ENCODE measurements around the gene GATA5.

GATA5 gene

GRCh38 chr20:62452475-62453095, 23.2 kb downstream of the GATA5 start:
- no peak for DNase-seq

DNA sequence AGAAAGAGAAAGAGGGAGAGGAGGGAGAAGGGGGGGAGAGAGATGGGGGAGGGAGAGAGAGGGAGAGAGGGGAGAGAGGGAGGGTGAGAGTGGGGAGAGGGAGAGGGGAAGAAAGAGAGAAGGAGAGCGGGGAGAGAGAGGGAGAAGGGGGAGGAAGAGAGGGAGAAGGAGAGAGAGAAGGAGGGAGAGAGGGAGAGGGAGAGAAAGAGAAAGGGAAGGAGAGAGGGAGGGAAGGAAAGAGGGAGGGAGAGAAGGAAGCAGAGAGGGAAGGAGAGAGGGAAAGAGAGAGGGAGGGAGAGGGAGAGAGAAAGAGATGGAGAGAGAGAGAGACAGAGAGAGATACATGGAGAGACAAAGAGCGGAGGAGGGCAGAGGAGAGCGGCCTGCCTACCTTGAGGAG, 23.8 kb downstream of the GATA5 start:
- no peak for DNase-seq

DNA sequence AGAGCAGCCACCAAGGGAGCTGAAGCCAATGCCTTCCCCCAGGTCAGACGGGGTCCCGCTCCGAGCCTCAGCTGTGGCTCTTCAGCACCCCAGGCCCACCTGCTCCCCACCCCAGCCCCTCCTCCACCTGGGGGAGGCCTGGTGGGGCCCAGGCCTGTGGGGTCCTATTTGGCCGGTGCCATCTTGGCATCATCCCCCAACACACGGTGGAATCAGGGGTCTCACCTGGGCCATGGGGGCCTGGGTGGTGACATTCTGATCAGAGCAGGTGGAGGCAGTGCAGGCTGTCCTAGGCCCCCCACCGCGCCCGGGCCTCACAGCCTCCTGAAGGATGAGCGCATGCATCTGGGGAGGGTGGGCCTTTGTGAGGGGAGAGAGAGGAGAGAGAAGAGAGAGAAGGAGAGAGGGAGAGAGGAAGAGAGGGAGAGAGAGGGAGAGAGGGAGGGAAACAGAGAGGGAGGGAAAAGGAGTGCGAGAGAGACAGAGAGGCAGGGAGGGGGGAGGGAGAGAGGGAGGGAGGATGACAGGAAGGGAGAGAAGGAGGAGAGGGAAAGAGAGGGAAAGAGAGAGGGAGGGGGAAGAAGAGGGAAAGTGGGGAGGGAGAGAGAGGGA, 24.5 kb downstream of the GATA5 start:
- DNase-seq, result no peak

DNA sequence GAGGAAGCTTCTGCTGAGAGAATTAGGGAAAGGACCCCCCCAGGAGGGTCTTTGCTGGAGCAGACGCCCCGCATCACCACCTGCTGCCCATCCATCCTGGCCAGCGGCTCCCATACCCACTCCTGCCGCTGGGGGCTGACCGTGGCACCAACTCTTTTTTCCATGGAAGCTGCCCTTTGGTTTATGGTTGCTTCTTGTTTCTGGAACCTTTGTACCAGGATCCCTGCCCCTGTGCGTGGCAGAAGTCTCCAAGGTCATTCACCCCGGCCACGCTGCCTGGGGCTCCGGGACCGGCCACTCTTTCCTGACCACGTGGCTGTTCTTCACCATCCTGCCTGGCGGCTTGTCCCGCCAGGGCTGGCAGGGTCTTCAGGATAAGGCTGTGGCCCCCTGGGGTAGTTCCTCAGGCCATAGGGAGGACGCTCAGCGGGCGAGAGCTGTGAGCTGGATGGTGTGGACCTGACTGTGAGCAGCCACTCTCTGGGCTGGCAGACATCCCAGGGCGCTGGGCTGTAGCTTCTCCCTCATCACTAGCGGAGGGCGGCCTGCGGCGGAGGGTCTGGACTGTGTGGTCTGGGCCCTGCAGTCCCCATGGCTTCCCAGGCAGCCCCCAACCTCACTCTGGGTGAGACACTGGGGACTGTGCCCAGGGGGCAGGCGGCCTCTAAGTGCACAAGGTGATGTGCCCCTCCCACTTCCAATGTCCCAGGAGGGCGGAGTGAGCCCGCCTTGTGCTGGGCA, 25.7 kb downstream of the GATA5 start:
- DNase-seq, result no peak

GRCh38 chr20:62448788-62449187, 27.0 kb downstream of the GATA5 start:
- no peak for DNase-seq

GRCh38 chr20:62448038-62448437, 27.8 kb downstream of the GATA5 start:
- no peak for DNase-seq

DNA sequence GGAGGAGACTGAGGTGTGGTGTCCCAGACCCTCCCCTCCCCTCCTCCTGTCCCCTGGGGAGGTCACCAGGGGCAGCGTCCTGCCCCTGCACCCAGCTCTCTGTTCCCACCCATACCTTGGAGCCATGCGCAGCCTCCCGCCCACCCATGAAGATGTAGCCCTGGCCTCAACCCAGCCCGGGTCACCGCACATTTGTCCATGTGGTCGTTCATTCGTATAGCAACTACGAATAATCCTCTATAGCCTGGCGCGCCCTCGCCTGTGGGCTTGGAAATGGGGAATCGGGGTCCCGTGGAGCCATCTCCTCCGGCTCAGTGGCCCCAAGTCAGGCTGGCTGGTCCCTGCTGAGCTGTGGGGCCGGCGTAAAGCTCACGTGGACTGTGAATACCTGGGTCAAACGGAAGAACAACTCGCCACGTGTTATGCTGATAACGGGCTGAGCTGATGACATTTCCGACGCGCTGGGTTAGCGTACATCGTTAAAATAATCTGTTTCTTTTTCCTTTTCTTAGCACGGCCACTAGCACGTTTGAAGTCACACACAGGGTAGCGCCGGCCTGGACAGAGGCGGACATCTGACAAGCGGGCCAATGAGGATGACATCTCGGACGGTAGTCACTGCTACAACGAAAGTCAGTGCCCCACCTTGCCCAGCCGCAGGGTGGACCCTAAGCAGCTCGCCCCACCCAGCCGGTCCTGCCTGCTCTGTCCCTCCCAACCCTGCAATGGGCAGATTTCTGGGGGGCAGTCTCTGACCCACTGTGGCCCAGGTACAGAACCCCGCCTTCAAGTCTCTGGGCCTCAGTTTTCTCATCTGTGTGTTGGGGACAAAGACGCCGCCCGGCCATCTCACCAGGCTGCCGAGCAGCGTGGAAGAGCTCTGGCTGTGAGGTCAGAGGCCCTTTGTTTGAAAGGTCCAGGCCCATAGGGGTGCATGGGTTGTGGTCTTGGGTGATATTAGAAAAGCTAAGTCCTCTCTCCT, 28.6 kb downstream of the GATA5 start:
- DNase-seq, result no peak

DNA sequence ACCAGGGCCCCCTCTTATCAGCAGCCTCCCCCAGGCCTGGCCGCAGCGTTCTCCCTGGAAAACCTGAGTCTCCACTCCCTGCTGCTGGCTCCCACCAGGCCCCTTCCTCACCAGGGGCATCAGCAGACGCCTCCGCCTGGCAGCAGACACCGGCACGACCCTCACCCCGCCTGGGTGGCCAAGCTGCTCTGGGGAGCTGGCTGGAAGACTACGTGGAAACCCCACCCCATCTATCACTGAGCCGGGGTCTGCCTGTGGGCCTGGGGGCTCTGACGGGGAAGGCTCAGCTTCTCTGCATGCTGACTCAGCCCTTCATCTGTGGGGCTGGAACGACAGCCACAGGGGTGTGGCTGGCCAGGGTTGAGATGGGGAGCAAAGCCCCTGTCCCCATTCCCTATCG, 29.3 kb downstream of the GATA5 start:
- no peak for DNase-seq

- no peak for DNase-seq
Observed at GRCh38 chr20:62445553-62446340, 30.0 kb downstream of the GATA5 start.

DNA sequence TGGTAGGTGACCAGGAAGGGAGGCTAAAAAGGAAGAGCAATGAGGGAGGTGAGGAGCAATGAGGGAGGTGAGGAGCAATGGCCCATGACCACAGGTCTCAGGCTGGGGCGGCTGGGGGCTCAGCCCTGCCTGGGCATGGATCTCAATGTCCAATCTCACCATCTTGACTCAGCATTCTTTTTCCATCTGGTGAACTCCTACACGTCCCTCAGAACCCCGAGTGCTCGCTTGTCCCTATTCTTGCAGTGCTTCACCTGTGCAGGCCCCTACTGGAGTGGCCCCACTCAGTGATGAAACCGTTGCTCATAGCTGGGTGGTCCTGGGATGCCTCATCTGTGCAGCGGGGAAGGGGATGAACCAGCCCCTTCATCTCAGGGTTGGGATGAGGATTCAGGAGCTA, 31.5 kb downstream of the GATA5 start:
- no peak for DNase-seq

DNA sequence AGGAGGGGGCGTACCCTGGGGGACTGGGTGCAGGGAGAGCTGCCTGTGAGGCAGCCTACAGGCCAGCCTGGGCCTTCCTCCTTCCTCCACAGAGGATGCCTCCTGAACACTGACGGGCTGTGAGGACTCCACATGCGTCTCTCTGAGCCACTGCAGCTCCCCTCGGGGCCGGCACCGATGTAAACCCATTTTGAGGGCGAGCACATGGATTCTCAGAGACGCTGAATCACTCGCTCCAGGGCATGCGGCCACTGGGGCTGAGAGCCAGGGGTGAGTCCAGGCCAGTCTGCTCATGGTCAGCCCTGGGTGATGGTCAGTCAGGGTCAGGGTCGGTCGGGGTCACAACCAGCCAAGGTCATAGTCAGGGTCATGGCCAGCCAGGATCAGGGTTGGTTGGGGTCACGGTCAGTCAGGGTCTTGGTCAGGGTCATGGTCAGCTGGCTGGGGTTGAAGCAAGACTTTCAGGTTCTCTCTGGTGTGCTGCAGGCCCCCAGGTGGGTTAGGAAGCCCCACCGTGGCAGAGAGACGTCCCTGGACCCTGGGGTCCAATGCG, 33.7 kb downstream of the GATA5 start:
- DNase-seq, result no peak

GRCh38 chr20:62439218-62439617, 36.6 kb downstream of the GATA5 start:
- peak in 2 of 3 donors; percentile 4 to 7 for DNase-seq

- no peak for DNase-seq
Observed at GRCh38 chr20:62437927-62438326, 37.9 kb downstream of the GATA5 start.

GRCh38 chr20:62437496-62437895, 38.3 kb downstream of the GATA5 start:
- no peak for DNase-seq

- no peak for DNase-seq
Observed at GRCh38 chr20:62436692-62437091, 39.1 kb downstream of the GATA5 start.

DNA sequence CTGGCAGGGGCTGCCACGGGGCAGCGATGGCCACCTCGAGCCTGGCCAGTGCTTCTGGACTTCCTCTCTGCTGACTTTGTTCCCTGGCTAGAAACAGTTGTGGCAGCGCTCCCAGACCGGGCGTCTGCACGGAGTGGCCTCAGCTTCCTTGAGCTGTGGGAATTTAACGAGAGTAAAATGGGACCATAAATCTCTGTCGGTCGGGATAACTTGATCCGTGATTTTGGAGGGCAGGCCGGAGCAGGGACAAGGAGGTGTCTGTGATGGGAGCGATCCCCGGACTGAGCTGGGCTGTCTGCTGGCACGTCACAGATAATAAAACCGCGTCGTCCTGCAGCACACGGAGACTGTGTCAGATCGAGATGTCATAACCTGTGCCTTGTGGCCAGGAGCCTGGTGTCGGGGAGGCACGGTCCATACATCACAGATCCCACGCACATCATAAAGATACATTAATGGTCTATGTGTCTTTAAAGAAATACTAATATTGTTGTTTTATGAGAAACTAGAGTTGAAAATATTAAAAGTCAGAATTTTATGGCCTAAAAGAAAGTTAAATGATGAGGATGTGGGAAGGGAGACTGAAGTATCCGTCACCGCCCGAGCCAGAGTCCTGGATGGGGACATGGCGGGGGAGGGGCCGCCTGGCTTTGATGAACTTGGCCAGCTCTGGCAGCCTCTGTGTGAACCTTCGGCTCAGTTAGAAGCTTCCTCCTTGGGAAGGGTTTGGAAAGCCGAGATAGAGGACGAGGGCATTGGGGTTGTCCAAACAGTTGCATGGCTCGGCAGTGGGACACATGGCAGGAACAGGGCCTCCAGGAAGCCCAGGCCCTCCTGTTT, 41.9 kb downstream of the GATA5 start:
- no peak for DNase-seq

- DNase-seq, result no peak
Observed at GRCh38 chr20:62430866-62431447, 44.8 kb downstream of the GATA5 start.

DNA sequence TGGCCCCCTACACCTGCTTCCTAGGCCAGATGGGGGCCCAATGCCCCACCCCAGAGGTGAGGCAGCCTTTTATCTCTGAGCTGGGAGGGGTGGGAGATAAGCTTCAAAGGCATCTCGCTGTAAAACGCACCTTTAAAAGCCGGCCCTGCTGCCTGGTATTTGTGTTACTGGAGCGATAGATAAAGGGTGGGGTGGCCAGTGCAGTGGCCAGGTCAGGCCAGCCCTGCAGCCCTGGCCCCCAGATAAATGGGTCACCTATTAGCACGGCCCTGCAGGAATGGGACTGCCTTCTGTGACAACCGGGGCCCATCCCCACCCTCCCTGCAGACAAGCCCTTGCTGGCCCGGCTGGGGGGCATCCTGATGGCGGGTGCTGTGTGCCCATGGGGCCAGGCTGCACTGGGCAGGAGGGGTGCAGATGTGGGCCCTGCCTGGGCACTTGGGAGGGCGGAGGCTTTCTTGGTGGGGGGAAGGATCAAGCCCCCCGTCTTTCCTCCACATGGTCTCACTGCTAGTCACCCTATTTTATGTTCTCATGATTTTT, 45.4 kb downstream of the GATA5 start:
- no peak for DNase-seq

DNA sequence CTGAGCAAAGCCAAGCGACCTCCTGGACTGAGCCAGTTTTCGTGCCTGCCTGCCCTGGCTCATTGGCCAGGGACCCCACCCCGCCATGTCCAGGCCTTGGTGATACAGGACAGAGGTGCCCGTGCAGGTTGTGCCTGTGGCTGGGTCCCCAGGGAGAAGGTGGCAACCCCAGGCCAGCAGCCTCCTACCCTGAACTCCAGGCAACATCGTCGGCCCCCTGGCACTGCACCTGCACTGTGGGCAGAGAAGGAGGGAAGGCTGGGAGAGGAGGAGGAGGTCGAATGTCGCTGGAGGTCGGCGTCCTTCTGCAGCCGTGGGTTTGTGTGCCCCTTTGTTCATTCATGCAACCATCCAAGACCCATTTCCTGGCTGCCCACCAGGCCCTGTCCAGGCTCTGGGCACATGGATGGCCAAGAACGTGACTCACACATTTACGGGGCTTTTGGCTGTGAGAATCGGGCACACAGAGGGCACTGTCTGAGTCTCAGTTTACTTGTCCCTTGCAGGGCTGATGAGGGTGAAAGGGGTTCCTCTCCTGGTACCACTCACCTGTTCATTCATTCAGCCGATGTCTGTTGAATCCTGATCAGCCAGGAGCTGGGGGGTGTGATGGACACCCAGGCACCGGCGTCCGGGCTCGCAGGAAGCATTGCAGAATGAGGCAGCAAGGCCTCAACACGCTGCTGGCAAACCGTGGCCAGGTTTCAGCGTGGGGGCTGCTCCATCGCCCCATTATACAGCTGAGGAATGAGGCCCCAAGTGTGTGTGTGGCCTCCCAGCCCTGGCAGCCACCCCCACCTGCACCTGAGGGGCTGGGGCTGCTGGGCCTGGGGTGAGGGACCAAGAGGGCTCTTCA, 46.1 kb downstream of the GATA5 start:
- no peak for DNase-seq

Data from suppressor macrophage treated with lipopolysaccharide for 1 hour (primary cell).